Renal cortex interstitium (tissue), 11 donors: ENCODE measurements around the gene ST6GAL2. TPM values are rescaled to one million over a fixed set of nuclear protein-coding genes. Genes with fewer than 3 reads are reported as not detected.
A peak's percentile ranks its signal among the peaks of the same experiment; 100 is the strongest.

Experiments used
- DNase-seq, 11 donors: peaks; one replicate each; pipeline ENCODE4 v3.0.0-alpha.2; 2013; ENCODE audit warnings: low read depth in 9 of 11, low spot score in 4 of 11; ENCODE audit errors: extremely low read depth in 1 of 11
- polyA plus RNA-seq, 3 donors: library from polyadenylated mRNA; unstranded; fragments of 120-200 nt; gene quantifications; one replicate each; pipeline ENCODE4 v1.2.1, GENCODE V29; 2013; ENCODE audit not compliant: insufficient read length in 3 of 3

The ST6GAL2 gene
- polyA plus RNA-seq, 3 donors = 18.4 to 22.5 (median 18.8) TPM

GRCh38 chr2:106839849-106840595 is 45.9 kb downstream of the ST6GAL2 start:
- DNase-seq = peak in 4 of 11 donors; percentile 22 to 36 (median 32)

- no peak for DNase-seq
These were observed 52.7 kb downstream of the ST6GAL2 start for GRCh38 chr2:106833256-106833655.

GRCh38 chr2:106831816-106832569 is 54.0 kb downstream of the ST6GAL2 start:
- DNase-seq = peak in 2 of 11 donors; percentile 23 to 41

GRCh38 chr2:106831241-106831640 is 54.7 kb downstream of the ST6GAL2 start:
- DNase-seq = no peak

GRCh38 chr2:106830191-106830590 is 55.8 kb downstream of the ST6GAL2 start:
- no peak for DNase-seq

GRCh38 chr2:106828119-106828518 is 57.8 kb downstream of the ST6GAL2 start:
- DNase-seq = no peak

- no peak for DNase-seq
These were observed 58.8 kb downstream of the ST6GAL2 start for GRCh38 chr2:106827158-106827557.

GRCh38 chr2:106825161-106825560 is 60.8 kb downstream of the ST6GAL2 start:
- no peak for DNase-seq

- no peak for DNase-seq
These were observed 69.0 kb downstream of the ST6GAL2 start for GRCh38 chr2:106816974-106817373.

- DNase-seq = peak in 1 of 11 donors; percentile 19
These were observed 73.1 kb downstream of the ST6GAL2 start for GRCh38 chr2:106812841-106813240.

GRCh38 chr2:106812383-106812782 is 73.6 kb downstream of the ST6GAL2 start:
- peak in 6 of 11 donors; percentile 1 to 38 (median 25) for DNase-seq

- DNase-seq = no peak
These were observed 80.3 kb downstream of the ST6GAL2 start for GRCh38 chr2:106805716-106806115.

- DNase-seq = no peak
These were observed 81.8 kb downstream of the ST6GAL2 start for GRCh38 chr2:106804161-106804560.

- no peak for DNase-seq
These were observed 84.9 kb downstream of the ST6GAL2 start for GRCh38 chr2:106800976-106801655.

GRCh38 chr2:106800180-106800579 is 85.8 kb downstream of the ST6GAL2 start:
- no peak for DNase-seq

- no peak for DNase-seq
These were observed 87.0 kb downstream of the ST6GAL2 start for GRCh38 chr2:106798826-106799552.

- DNase-seq = no peak
These were observed 88.5 kb downstream of the ST6GAL2 start for GRCh38 chr2:106797494-106797893.

GRCh38 chr2:106792671-106793070 is 93.3 kb downstream of the ST6GAL2 start:
- DNase-seq = no peak

- no peak for DNase-seq
These were observed 96.8 kb downstream of the ST6GAL2 start for GRCh38 chr2:106789185-106789584.
